ENCODE results near the gene SHOX.
"Not testable (repeated sequence)": the region's sequence is repeated elsewhere in the genome, so short reads cannot be mapped to it uniquely, and the experiment has no call there.

SHOX gene

GRCh38 chrX:630612-631496, at the start of gene SHOX:
TSS of gene SHOX (plus strand) at chrX:630791. CDS start at chrX:630898, 107 bp downstream.
- DNase-seq, result no peak

GRCh38 chrX:581066-581465, 49.5 kb upstream of the SHOX start:
- no peak for DNase-seq

GRCh38 chrX:581720-582298, 48.8 kb upstream of the SHOX start:
- no peak for DNase-seq

- DNase-seq, result no peak
Measured at GRCh38 chrX:584572-584971, 46.0 kb upstream of the SHOX start.

GRCh38 chrX:585115-585808, 45.3 kb upstream of the SHOX start:
- DNase-seq, result no peak

GRCh38 chrX:586351-586750, 44.2 kb upstream of the SHOX start:
- DNase-seq, result no peak

GRCh38 chrX:589261-589660, 41.3 kb upstream of the SHOX start:
- DNase-seq, result not testable (repeated sequence)

GRCh38 chrX:590693-591404, 39.7 kb upstream of the SHOX start:
- DNase-seq, result no peak

DNA sequence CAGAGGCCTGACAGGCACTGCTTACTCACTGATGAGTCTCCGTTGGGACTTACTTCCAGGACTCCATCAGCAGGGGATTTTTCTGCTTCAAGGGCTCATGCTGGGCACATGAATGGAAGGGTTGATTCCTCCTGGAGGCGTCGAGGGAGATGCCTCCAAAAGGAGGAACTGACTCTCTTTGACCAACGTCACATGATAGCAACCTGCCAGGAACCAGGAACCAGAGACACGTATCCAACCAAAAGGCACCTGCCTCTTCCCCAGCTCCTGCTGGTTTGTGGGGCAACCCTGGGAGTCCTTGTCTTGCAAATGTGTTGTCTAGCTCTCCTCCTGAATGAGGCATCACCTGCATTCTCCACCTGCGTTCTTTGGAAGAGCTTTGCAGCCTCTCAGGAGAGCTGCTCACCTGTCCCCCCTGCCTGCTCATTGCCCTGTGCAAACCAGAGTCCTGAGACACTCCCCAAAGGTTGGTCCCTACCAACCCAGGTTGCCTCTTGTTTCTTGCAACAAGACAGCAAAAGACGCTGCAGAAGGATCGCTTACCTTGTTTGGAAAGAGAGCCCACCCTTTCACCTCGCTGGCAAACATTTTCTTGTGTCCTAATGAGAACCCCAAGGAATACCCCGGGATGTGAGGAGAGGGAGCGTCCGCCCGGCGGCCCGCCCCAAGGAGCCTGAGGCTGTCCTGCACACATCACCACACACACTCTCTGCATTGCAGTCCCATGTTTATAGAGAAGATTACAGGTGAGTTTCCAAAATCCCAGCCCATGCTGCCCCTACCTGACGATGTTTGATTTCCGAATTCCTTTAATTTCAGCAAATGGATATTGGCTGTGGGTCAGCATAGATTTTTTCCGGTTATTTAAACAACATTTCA, 30.5 kb upstream of the SHOX start:
- DNase-seq, result no peak

DNA sequence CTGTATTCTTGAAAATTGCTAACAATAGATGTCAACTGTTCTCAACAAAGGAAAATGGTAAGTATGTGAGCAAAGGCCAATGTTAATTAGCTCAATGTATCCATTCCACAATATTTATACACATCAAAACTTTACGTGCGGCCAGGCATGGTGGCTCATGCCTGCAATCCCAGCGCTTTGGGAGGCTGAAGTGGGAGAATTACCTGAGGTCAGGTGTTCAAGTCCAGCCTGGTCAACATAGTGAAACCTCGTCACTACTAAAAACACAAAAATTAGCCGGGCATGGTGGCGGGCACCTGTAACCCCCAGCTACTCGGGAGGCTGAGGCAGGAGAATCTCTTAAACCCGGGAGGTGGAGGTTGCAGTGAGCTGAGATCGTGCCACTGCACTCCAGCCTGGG, 27.6 kb upstream of the SHOX start:
- DNase-seq, result not testable (repeated sequence)

GRCh38 chrX:604616-605015, 26.0 kb upstream of the SHOX start:
- DNase-seq, result not testable (repeated sequence)

DNA sequence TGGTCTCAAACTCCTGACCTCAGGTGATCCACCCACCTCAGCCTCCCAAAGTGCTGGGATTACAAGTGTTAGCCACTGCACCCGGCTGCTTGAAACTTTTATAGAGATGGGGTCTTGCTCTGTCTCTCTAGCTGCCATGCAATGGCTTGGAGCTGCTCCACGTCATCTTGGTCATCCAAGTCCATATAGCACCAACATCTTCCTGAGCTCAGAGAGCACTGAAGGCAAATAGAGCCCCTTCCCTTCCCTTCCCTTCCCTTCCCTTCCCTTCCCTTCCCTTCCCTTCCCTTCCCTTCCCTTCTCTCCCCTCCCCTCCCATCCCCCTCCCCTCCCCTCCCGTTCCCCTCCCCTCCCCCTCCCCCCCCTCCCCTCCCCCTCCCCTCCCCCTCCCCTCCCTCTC, 22.5 kb upstream of the SHOX start:
- not testable (repeated sequence) for DNase-seq

DNA sequence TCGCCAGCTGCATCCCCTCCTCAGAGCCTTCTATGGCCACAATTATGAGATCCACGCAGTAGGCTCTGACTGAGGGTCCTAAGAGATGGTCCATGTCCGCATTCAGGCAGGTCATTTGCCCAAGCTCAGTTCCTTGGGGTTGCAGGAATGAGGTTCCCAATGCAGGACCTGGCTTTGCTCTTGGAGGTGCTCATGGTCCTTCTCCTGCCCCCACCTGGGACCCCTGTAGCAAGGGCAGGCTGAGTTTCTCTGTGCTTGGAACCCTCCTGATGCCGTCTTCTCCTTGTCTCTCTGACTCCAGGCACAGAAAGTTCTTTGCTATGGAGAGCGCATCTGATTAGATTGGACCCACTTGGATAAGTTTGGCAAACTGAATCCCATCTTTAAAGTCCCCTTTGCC, 16.5 kb upstream of the SHOX start:
- DNase-seq, result no peak

DNA sequence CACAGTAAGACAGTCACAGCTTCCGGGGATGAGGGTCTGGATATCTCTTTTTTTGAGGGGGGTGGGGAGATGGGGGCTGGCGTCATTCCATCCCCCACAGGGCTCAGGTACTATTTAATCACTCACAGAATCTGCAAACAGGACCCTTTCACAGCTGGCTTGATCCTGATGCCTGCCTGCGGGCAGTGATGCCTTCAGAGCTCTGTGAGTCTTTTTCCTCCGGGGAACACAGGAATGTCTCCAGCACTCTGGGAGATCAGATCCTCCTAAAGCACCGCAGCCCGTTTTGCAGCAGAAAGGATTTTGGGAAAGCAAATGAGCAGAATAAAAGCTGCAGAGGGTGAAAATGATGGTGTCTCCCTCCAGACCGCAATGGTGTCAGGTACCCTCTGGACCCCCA, 13.2 kb upstream of the SHOX start:
- no peak for DNase-seq

DNA sequence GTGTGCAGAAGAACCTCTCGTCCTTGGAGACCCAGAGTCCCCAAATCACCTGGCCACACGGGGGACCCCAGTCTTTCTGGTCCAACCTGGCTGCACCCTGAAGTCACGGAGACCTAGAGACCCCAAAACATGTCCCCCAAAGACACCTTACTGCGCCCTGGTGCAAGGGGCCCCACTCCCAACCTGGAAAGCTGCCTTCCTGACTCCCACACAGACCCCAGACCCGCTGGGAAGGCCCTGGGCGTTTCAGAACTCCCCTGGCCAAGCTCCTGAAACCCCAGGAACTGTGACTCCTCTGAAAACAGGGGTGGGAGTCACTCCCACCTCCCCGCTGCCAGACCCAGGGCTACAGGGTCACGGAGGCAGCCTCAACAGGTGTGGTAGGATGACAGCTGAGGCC, 12.7 kb upstream of the SHOX start:
- DNase-seq, result no peak

GRCh38 chrX:618304-618703, 12.3 kb upstream of the SHOX start:
- not testable (repeated sequence) for DNase-seq

- DNase-seq, result no peak
Measured at GRCh38 chrX:618761-619450, 11.7 kb upstream of the SHOX start.

DNA sequence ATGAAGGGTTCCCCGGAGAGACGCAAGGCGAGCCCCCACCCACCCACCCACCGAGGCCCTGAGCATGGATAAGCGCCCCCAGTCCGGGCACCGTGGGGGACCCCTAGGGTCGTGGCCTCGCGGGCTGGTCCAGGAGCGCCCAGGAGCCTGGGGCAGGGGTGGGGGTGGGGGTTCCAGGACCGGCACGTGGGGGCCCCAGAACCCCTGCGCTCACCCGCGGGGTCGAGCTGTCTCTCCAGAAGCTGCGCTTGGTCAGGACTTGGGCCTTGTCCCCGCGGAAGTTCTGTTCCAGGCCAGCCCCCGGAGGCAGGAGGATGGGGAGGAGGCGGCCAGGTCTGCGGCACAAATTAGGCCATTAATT, 11.2 kb upstream of the SHOX start:
- DNase-seq, result no peak

- DNase-seq, result no peak
Measured at GRCh38 chrX:619812-620531, 10.6 kb upstream of the SHOX start.

DNA sequence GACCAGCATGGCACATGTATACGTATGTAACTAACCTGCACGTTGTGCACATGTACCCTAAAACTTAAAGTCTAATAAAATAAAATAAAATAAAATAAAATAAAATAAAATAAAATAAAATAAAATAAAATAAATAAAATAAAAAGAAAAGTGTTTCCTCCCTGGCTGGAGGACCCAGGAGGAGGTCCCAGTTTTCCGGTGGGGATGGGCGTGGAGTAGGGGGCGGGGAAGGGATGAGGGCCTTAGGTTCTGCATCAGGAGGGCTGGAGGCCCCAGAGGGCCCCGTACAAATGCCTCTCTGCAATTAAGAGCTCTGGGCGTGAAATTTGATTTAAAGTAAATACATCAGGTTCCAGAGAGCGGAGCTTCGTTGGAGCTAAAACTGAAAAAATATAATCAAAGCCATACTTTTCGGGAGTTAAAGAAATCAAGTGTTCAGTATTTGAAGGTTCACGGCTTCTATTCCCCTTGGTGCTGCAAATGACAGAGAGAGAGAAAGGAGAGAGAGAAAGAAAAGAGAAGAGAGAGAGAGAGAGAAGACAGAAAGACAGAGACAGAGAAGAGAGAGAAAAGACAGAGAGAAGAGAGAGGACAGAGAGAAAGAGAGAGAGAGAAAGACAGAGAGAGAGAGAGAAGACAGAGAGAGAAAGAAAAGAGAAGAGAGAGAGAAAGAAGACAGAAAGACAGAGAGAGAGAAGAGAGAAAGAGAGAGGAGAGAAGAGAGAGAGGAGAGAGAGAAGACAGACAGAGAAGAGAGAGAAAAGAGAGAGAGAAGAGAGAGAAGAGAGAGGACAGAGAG, 8.7 kb upstream of the SHOX start:
- no peak for DNase-seq

All from NCI-H69 (cell line).